ENCODE measurements around the gene NSD1.

Gene NSD1

GRCh38 chr5:177098470-177099141 lies 35.0 kb upstream of the NSD1 start:
- H3K9ac ChIP-seq (ENCODE audit: low read depth, low read length): no peak overlapping the region
- WGBS: 79% methylated on average over 18 of the region's 18 CpGs
- 0 out of 2 replicates have a peak, but pooled peaks cover 9% of the 10 kb centered on the region for H3K4me1 ChIP-seq (ENCODE audit: insufficient read depth, low read length)
- no peak overlapping the region for H3K27ac ChIP-seq (ENCODE audit: low read depth, low read length)
- no peaks in the 10 kb centered on the region for H3K27me3 ChIP-seq (ENCODE audit: insufficient read depth, low read length)
- no peaks in the 10 kb centered on the region for H3K9me3 ChIP-seq (ENCODE audit: insufficient read depth, low read depth, low read length)
- peaks cover 24% of the 10 kb centered on the region; the same call in 1 of the 2 replicates for H3K36me3 ChIP-seq (ENCODE audit: insufficient read depth, low read length)
- no peak overlapping the region for H3K4me3 ChIP-seq (ENCODE audit: low read length)

GRCh38 chr5:177099422-177100093 lies 34.0 kb upstream of the NSD1 start:
- WGBS: 52% methylated on average over 13 of the region's 13 CpGs
- Histone ChIP-seq H3K9ac (ENCODE audit: low read depth, low read length) (no peak overlapping the region; the same call in 1 of the 2 replicates), H3K4me3 (ENCODE audit: low read length) (no peak overlapping the region), H3K36me3 (ENCODE audit: insufficient read depth, low read length) (peaks cover 17% of the 10 kb centered on the region; the same call in 1 of the 2 replicates), H3K4me1 (ENCODE audit: insufficient read depth, low read length) (0 out of 2 replicates have a peak, but pooled peaks cover 9% of the 10 kb centered on the region), H3K27ac (ENCODE audit: low read depth, low read length) (no peak overlapping the region), H3K27me3 (ENCODE audit: insufficient read depth, low read length) (no peaks in the 10 kb centered on the region), H3K9me3 (ENCODE audit: insufficient read depth, low read depth, low read length) (no peaks in the 10 kb centered on the region)

- 85% methylated on average over 6 of the region's 6 CpGs for WGBS
- Histone ChIP-seq H3K9ac (ENCODE audit: low read depth, low read length) (no peak overlapping the region), H3K4me1 (ENCODE audit: insufficient read depth, low read length) (0 out of 2 replicates have a peak, but pooled peaks cover 9% of the 10 kb centered on the region), H3K36me3 (ENCODE audit: insufficient read depth, low read length) (peaks cover 12% of the 10 kb centered on the region; the same call in 1 of the 2 replicates), H3K27me3 (ENCODE audit: insufficient read depth, low read length) (no peaks in the 10 kb centered on the region), H3K9me3 (ENCODE audit: insufficient read depth, low read depth, low read length) (no peaks in the 10 kb centered on the region), H3K27ac (ENCODE audit: low read depth, low read length) (no peak overlapping the region), H3K4me3 (ENCODE audit: low read length) (no peak overlapping the region)
Measured at GRCh38 chr5:177100714-177101121, 32.9 kb upstream of the NSD1 start.

GRCh38 chr5:177103523-177104253 lies 29.9 kb upstream of the NSD1 start:
- Histone ChIP-seq H3K4me3 (ENCODE audit: low read length) (no peak overlapping the region), H3K27ac (ENCODE audit: low read depth, low read length) (no peak overlapping the region), H3K9me3 (ENCODE audit: insufficient read depth, low read depth, low read length) (no peaks in the 10 kb centered on the region), H3K27me3 (ENCODE audit: insufficient read depth, low read length) (no peaks in the 10 kb centered on the region), H3K36me3 (ENCODE audit: insufficient read depth, low read length) (no peaks in the 10 kb centered on the region), H3K9ac (ENCODE audit: low read depth, low read length) (no peak overlapping the region), H3K4me1 (ENCODE audit: insufficient read depth, low read length) (0 out of 2 replicates have a peak, but pooled peaks cover 6% of the 10 kb centered on the region)
- WGBS: 82% methylated on average over 9 of the region's 9 CpGs

- Histone ChIP-seq H3K9ac (ENCODE audit: low read depth, low read length) (no peak overlapping the region), H3K9me3 (ENCODE audit: insufficient read depth, low read depth, low read length) (no peaks in the 10 kb centered on the region), H3K4me1 (ENCODE audit: insufficient read depth, low read length) (no peaks in the 10 kb centered on the region), H3K36me3 (ENCODE audit: insufficient read depth, low read length) (no peaks in the 10 kb centered on the region), H3K27ac (ENCODE audit: low read depth, low read length) (no peak overlapping the region), H3K4me3 (ENCODE audit: low read length) (no peak overlapping the region), H3K27me3 (ENCODE audit: insufficient read depth, low read length) (no peaks in the 10 kb centered on the region)
- 91% methylated on average over 19 of the region's 24 CpGs for WGBS
Measured at GRCh38 chr5:177105691-177106476, 27.7 kb upstream of the NSD1 start.

GRCh38 chr5:177107159-177107558 lies 26.4 kb upstream of the NSD1 start:
- Histone ChIP-seq H3K4me1 (ENCODE audit: insufficient read depth, low read length) (no peaks in the 10 kb centered on the region), H3K27me3 (ENCODE audit: insufficient read depth, low read length) (no peaks in the 10 kb centered on the region), H3K4me3 (ENCODE audit: low read length) (no peak overlapping the region), H3K36me3 (ENCODE audit: insufficient read depth, low read length) (no peaks in the 10 kb centered on the region), H3K27ac (ENCODE audit: low read depth, low read length) (no peak overlapping the region), H3K9me3 (ENCODE audit: insufficient read depth, low read depth, low read length) (no peaks in the 10 kb centered on the region), H3K9ac (ENCODE audit: low read depth, low read length) (no peak overlapping the region)
- WGBS: 86% methylated on average over 4 of the region's 4 CpGs

- 89% methylated on average over 9 of the region's 9 CpGs for WGBS
- Histone ChIP-seq H3K27ac (ENCODE audit: low read depth, low read length) (no peak overlapping the region), H3K4me1 (ENCODE audit: insufficient read depth, low read length) (no peaks in the 10 kb centered on the region), H3K9me3 (ENCODE audit: insufficient read depth, low read depth, low read length) (no peaks in the 10 kb centered on the region), H3K36me3 (ENCODE audit: insufficient read depth, low read length) (no peaks in the 10 kb centered on the region), H3K4me3 (ENCODE audit: low read length) (no peak overlapping the region), H3K27me3 (ENCODE audit: insufficient read depth, low read length) (no peaks in the 10 kb centered on the region), H3K9ac (ENCODE audit: low read depth, low read length) (no peak overlapping the region)
Measured at GRCh38 chr5:177109810-177110209, 23.8 kb upstream of the NSD1 start.

GRCh38 chr5:177111720-177112394 lies 21.7 kb upstream of the NSD1 start:
- no peaks in the 10 kb centered on the region for H3K4me1 ChIP-seq (ENCODE audit: insufficient read depth, low read length)
- no peak overlapping the region for H3K4me3 ChIP-seq (ENCODE audit: low read length)
- no peak overlapping the region for H3K27ac ChIP-seq (ENCODE audit: low read depth, low read length)
- no peak overlapping the region for H3K9ac ChIP-seq (ENCODE audit: low read depth, low read length)
- H3K9me3 ChIP-seq (ENCODE audit: insufficient read depth, low read depth, low read length): no peaks in the 10 kb centered on the region
- no peaks in the 10 kb centered on the region for H3K36me3 ChIP-seq (ENCODE audit: insufficient read depth, low read length)
- 46% methylated on average over 12 of the region's 12 CpGs for WGBS
- no peaks in the 10 kb centered on the region for H3K27me3 ChIP-seq (ENCODE audit: insufficient read depth, low read length)

GRCh38 chr5:177112589-177113220 lies 20.9 kb upstream of the NSD1 start:
- WGBS: 76% methylated on average over 5 of the region's 5 CpGs
- H3K36me3 ChIP-seq (ENCODE audit: insufficient read depth, low read length): no peaks in the 10 kb centered on the region
- H3K9me3 ChIP-seq (ENCODE audit: insufficient read depth, low read depth, low read length): no peaks in the 10 kb centered on the region
- H3K9ac ChIP-seq (ENCODE audit: low read depth, low read length): no peak overlapping the region
- no peaks in the 10 kb centered on the region for H3K27me3 ChIP-seq (ENCODE audit: insufficient read depth, low read length)
- H3K4me1 ChIP-seq (ENCODE audit: insufficient read depth, low read length): no peaks in the 10 kb centered on the region
- H3K27ac ChIP-seq (ENCODE audit: low read depth, low read length): no peak overlapping the region
- H3K4me3 ChIP-seq (ENCODE audit: low read length): no peak overlapping the region

Measured in HUES64 (cell line).